GM12878 (cell line): ENCODE measurements around the gene VANGL1.

Source experiments
- ATF7 ChIP-seq: fragments of 450-650 bp; IDR thresholded peaks from 2 replicates; pipeline ENCODE4 v1.6.1; 2016; ENCODE audit warnings: low read depth, mild to moderate bottlenecking
- CEBPB ChIP-seq, 2 experiments: fragments of 150-350 bp in 1 of 2; IDR thresholded peaks; 2 replicates each; pipeline ENCODE4 v1.6.1; 2012 to 2014; ENCODE audit warnings: low read depth in 2 of 2, low read length in 2 of 2, borderline replicate concordance in 1 of 2, inconsistent platforms in 1 of 2
- CTCF ChIP-seq, 3 experiments: IDR thresholded peaks in 2 of 3; conservative IDR thresholded peaks in 1 of 3; 2 replicates each; pipeline ENCODE4 v1.5.1; 2011; ENCODE audit warnings: low read depth in 3 of 3, low read length in 3 of 3, mild to moderate bottlenecking in 3 of 3, control low read depth in 2 of 3, moderate library complexity in 2 of 3, inconsistent platforms in 1 of 3, mixed read lengths in 1 of 3; ENCODE audit not compliant: control insufficient read depth in 2 of 3, insufficient read depth in 1 of 3; ENCODE audit errors: extremely low read depth in 1 of 3
- EP300 ChIP-seq, 2 experiments: fragments of 150-350 bp in 1 of 2; IDR thresholded peaks; 2 replicates each; pipeline ENCODE4 v1.6.1; 2011 to 2012; ENCODE audit warnings: low read depth in 2 of 2, low read length in 2 of 2, borderline replicate concordance in 1 of 2, improper control_type of control experiment in 1 of 2, inconsistent platforms in 1 of 2; ENCODE audit not compliant: control insufficient read depth in 1 of 2
- EZH2 ChIP-seq: IDR thresholded peaks from 2 replicates; pipeline ENCODE4 v1.6.1; 2012; ENCODE audit warnings: low read depth, mild to moderate bottlenecking, control low read depth, inconsistent platforms, low read length, borderline replicate concordance; ENCODE audit not compliant: control insufficient read depth
- MAX ChIP-seq: IDR thresholded peaks from 2 replicates; pipeline ENCODE4 v1.6.1; 2012; ENCODE audit warnings: low read depth, low read length, improper control_type of control experiment
- NFYB ChIP-seq: IDR thresholded peaks from 2 replicates; pipeline ENCODE4 v1.6.1; 2011; ENCODE audit warnings: low read depth, mild to moderate bottlenecking, low read length, improper control_type of control experiment, moderate library complexity; ENCODE audit not compliant: insufficient read depth
- PBX3 ChIP-seq: IDR thresholded peaks from 2 replicates; pipeline ENCODE4 v1.6.1; 2011; ENCODE audit warnings: mild to moderate bottlenecking, low read depth, low read length, moderate library complexity; ENCODE audit not compliant: insufficient replicate concordance
- SP1 ChIP-seq: IDR thresholded peaks from one replicate; pipeline ENCODE4 v1.6.1; 2011; ENCODE audit warnings: low read depth, low read length
- STAT1 ChIP-seq: fragments of 450-650 bp; conservative IDR thresholded peaks from 2 replicates; pipeline ENCODE4 v1.6.1; 2014; ENCODE audit warnings: antibody characterized with exemption, mild to moderate bottlenecking
- ZNF274 ChIP-seq: IDR thresholded peaks from one replicate; pipeline ENCODE4 v1.8.0; 2011; ENCODE audit not compliant: insufficient read length, insufficient read depth

GRCh38 chr1:115613767-115614166, 28.0 kb upstream of the VANGL1 start:
- TF ChIP-seq CTCF (IDR thresholded peaks at IDR 0.05 in 2 of 3, conservative IDR thresholded peaks at IDR 0.05 in 1 of 3; ENCODE audit: control insufficient read depth in 2 of 3, extremely low read depth in 1 of 3, insufficient read depth in 1 of 3, low read depth in 3 of 3, low read length in 3 of 3) (no peak), EP300 (IDR thresholded peaks at IDR 0.05; ENCODE audit: borderline replicate concordance in 1 of 2, control insufficient read depth in 1 of 2, low read depth in 2 of 2, low read length in 2 of 2) (no peak), PBX3 (no peak), ZNF274 (no peak), NFYB (no peak), ATF7 (no peak), STAT1 (no peak), SP1 (no peak), EZH2 (no peak), CEBPB (IDR thresholded peaks at IDR 0.05; ENCODE audit: borderline replicate concordance in 1 of 2, low read depth in 2 of 2, low read length in 2 of 2) (no peak), MAX (no peak)
